ENCODE measurements around the gene FADS3.

DNA sequence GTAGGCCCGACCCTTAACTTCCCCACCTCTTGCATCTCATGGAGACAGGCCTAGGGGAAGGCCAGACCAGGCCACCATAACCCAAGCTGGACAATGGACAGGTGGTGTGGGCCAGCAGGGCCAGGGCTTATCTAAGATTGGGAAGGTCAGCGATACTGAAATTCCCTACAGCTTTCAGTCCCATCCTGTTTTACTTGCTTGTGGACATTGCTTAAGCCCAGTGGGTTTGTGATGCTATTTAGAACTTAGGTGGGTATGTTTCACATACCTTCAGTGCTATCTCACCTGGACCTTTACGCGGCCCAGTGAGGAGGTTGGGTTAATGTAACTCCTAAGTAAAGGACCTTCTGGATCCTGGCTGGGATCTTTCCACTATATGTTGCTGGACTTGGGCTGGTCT, 61.5 kb downstream of the FADS3 start:
- no peak for TF ChIP-seq PAX5 (IDR thresholded peaks at IDR 0.05; ENCODE audit: insufficient read depth, low read length, severe bottlenecking)
- TF ChIP-seq POLR2AphosphoS5 (IDR thresholded peaks at IDR 0.05; ENCODE audit: low read depth, low read length) = no peak
- TF ChIP-seq POLR2A (IDR thresholded peaks at IDR 0.05; ENCODE audit: low read depth, low read length) = no peak
- no peak for TF ChIP-seq TAF1 (IDR thresholded peaks at IDR 0.05; ENCODE audit: low read depth, low read length)
- no peak for TF ChIP-seq SPI1 (IDR thresholded peaks at IDR 0.05; ENCODE audit: low read depth, low read length)
- TF ChIP-seq POU2F2 (IDR thresholded peaks at IDR 0.05; ENCODE audit: low read depth, low read length) = no peak
